Ovary (tissue), 3 donors: ENCODE data around the gene TUNAR.

Source experiments
- CTCF ChIP-seq, 3 donors: fragments of 450-650 bp in 2 of 3; fragments of 200-600 bp in 1 of 3; IDR thresholded peaks; one replicate each; pipeline versions ENCODE4 v1.5.1 to v1.8.0; 2016 to 2022; ENCODE audit warnings: antibody characterized with exemption in 3 of 3, mild to moderate bottlenecking in 1 of 3
- POLR2A ChIP-seq: fragments of 450-650 bp; IDR thresholded peaks from one replicate; pipeline ENCODE4 v1.6.1; 2017; ENCODE audit warnings: antibody characterized with exemption, mild to moderate bottlenecking, moderate library complexity
- donor health status: DM: no; HTN: no; CAD: no.

DNA sequence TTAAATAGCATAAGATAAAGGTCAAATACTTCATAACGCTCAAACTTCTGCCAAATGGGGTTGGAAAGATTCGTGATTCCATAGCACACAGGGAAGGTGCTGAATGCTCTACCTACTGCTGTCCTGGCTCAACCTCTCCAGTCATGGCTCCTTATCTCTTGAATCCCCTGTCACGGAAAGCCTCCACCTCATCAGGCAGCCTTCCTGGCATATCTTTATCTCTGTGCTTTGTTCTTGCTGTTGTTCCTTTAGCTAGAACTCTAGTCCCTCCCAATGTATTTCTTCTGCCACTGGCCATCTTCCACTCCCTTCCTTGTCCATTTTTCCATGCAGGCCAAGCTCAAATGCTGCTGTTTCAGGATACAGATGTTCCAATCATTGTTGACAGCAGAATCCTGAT is 26.9 kb upstream of the TUNAR start:
- TF ChIP-seq CTCF (IDR thresholded peaks at IDR 0.05) (no peak), POLR2A (no peak)
